ENCODE results near the gene SH3GL1.

SH3GL1 gene

GRCh38 chr19:4374498-4375163, 25.7 kb downstream of the SH3GL1 start:
- Histone ChIP-seq H3K9me2 (ENCODE audit: low read depth, low read length) (no peaks in the 10 kb centered on the region), H3K79me2 (ENCODE audit: insufficient read depth, low read length) (no peaks in the 10 kb centered on the region), H3K4me3 (ENCODE audit: low read depth, low read length, poor library complexity, severe bottlenecking) (no peak overlapping the region), H3K4me1 (ENCODE audit: insufficient read depth, low read length, severe bottlenecking) (peaks cover 41% of the 10 kb centered on the region), H3K36me3 (ENCODE audit: insufficient read depth, low read length) (peaks cover 6% of the 10 kb centered on the region; the same call in 1 of the 2 replicates), H3K27me3 (ENCODE audit: insufficient read depth, low read length) (no peaks in the 10 kb centered on the region), H3K9ac (ENCODE audit: low read length) (no peak overlapping the region), H3K27ac (ENCODE audit: low read depth, low read length, poor library complexity, severe bottlenecking) (no peak overlapping the region), H3F3A (ENCODE audit: insufficient read depth, low read length) (no peaks in the 10 kb centered on the region), H3K9me3 (ENCODE audit: low read length) (no peaks in the 10 kb centered on the region), H2AFZ (ENCODE audit: low read length) (no peak overlapping the region), H3K4me2 (ENCODE audit: low read length) (no peak overlapping the region), H4K20me1 (ENCODE audit: insufficient read depth, low read length) (no peaks in the 10 kb centered on the region)
- TF ChIP-seq EZH2 (IDR thresholded peaks at IDR 0.05; ENCODE audit: borderline replicate concordance, low read length) = no peak
- no peak for TF ChIP-seq CTCF (IDR thresholded peaks at IDR 0.05; ENCODE audit: low read length)

DNA sequence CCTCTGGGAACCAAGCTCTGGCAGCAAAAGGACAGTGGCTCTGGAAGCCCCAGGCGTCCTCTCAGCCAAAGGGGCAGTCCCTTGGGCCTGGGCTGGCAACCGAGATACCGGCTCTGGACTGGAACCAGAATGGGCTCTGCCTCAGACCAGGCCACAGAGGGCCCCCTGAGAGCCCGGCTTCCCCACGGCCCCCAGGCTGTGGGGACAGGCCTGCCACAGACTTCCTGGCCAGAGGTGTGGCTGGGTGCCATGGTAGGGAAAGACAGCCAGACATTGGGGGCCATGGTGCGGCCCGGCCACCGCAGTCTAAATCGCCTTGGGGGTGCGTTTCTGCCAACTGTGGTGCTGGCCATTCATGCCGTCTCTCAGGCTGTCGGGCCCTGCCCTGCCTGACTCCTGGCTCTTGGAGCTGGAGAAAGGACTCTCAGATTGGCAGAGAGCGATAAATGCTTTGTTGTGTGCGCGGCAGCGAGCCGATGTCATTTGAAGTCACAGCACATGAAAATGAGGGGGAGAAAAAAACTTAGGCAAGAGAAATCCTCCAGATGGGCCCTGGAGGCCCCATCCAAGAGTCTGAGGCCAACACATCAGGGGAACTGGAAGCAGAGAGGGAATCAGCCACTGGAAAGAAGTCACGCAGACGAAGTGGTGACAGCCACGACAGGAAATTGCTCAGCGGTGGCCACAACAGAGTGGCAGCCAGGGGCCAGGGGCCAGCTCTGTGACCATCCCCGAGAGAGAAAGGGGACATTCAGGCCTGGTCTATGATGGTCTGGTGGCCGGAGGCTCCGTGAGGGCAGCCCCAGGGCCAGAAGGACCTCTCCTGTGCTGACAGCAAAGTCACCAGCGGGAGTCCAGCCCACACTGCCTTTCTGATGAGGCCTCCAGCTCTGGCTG, 26.5 kb downstream of the SH3GL1 start:
- Histone ChIP-seq H3K9me2 (ENCODE audit: low read depth, low read length) (no peaks in the 10 kb centered on the region), H3K4me2 (ENCODE audit: low read length) (no peak overlapping the region), H3K4me3 (ENCODE audit: low read depth, low read length, poor library complexity, severe bottlenecking) (no peak overlapping the region), H4K20me1 (ENCODE audit: insufficient read depth, low read length) (no peaks in the 10 kb centered on the region), H2AFZ (ENCODE audit: low read length) (no peak overlapping the region), H3F3A (ENCODE audit: insufficient read depth, low read length) (no peaks in the 10 kb centered on the region), H3K9me3 (ENCODE audit: low read length) (no peaks in the 10 kb centered on the region), H3K27me3 (ENCODE audit: insufficient read depth, low read length) (no peaks in the 10 kb centered on the region), H3K79me2 (ENCODE audit: insufficient read depth, low read length) (no peaks in the 10 kb centered on the region), H3K36me3 (ENCODE audit: insufficient read depth, low read length) (peaks cover 6% of the 10 kb centered on the region; the same call in 1 of the 2 replicates), H3K9ac (ENCODE audit: low read length) (no peak overlapping the region), H3K4me1 (ENCODE audit: insufficient read depth, low read length, severe bottlenecking) (peaks cover 44% of the 10 kb centered on the region), H3K27ac (ENCODE audit: low read depth, low read length, poor library complexity, severe bottlenecking) (no peak overlapping the region)
- no peak for TF ChIP-seq CTCF (IDR thresholded peaks at IDR 0.05; ENCODE audit: low read length)
- TF ChIP-seq EZH2 (IDR thresholded peaks at IDR 0.05; ENCODE audit: borderline replicate concordance, low read length) = no peak

DNA sequence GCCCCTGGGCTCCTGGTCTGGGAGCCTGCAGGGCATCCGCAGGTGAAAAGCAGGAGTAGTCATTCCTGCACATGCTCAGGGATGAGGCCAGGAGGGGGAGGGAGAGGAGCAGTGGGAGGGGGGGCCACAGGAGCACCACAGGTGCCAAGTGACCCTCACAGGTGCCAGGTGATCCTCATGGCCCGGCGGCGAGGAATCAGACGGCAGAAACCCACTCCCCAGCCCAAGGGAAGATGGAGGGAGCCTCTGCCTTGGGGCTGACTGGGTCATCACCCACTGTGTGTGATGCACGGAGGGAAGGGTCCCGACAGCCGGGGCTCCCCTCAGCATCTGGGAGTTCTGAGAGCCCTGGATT, 27.4 kb downstream of the SH3GL1 start:
- Histone ChIP-seq H3K9me2 (ENCODE audit: low read depth, low read length) (no peaks in the 10 kb centered on the region), H3K36me3 (ENCODE audit: insufficient read depth, low read length) (peaks cover 4% of the 10 kb centered on the region; the same call in 1 of the 2 replicates), H3F3A (ENCODE audit: insufficient read depth, low read length) (no peaks in the 10 kb centered on the region), H4K20me1 (ENCODE audit: insufficient read depth, low read length) (no peaks in the 10 kb centered on the region), H3K79me2 (ENCODE audit: insufficient read depth, low read length) (no peaks in the 10 kb centered on the region), H3K4me3 (ENCODE audit: low read depth, low read length, poor library complexity, severe bottlenecking) (no peak overlapping the region), H3K4me2 (ENCODE audit: low read length) (no peak overlapping the region), H2AFZ (ENCODE audit: low read length) (no peak overlapping the region), H3K4me1 (ENCODE audit: insufficient read depth, low read length, severe bottlenecking) (peaks cover 46% of the 10 kb centered on the region), H3K9ac (ENCODE audit: low read length) (no peak overlapping the region), H3K27me3 (ENCODE audit: insufficient read depth, low read length) (no peaks in the 10 kb centered on the region), H3K9me3 (ENCODE audit: low read length) (no peaks in the 10 kb centered on the region), H3K27ac (ENCODE audit: low read depth, low read length, poor library complexity, severe bottlenecking) (no peak overlapping the region)
- TF ChIP-seq EZH2 (IDR thresholded peaks at IDR 0.05; ENCODE audit: borderline replicate concordance, low read length) = no peak
- no peak for TF ChIP-seq CTCF (IDR thresholded peaks at IDR 0.05; ENCODE audit: low read length)
